G401.6 (cell line): ENCODE data around the gene FLT3.

Experiments
- FAIRE-seq: peaks from 2 replicates; lab custom pipeline; 2012; peaks lifted over from hg19 to GRCh38; lab: Jason Lieb, UNC

Gene FLT3

GRCh38 chr13:28001837-28002473 is 98.4 kb downstream of the FLT3 start:
- no peak for FAIRE-seq

GRCh38 chr13:28001049-28001448 is 99.3 kb downstream of the FLT3 start:
- no peak for FAIRE-seq

GRCh38 chr13:28000567-28000966 is 99.8 kb downstream of the FLT3 start:
- no peak for FAIRE-seq

- FAIRE-seq = no peak
These were observed 102.4 kb downstream of the FLT3 start for GRCh38 chr13:27997904-27998522.

- FAIRE-seq = no peak
These were observed 108.5 kb downstream of the FLT3 start for GRCh38 chr13:27991881-27992280.

- FAIRE-seq = no peak
These were observed 111.9 kb downstream of the FLT3 start, which contains the start of gene URAD for GRCh38 chr13:27988520-27988919. TSS of gene URAD (minus strand) at chr13:27988693. CDS start at chr13:27988637, 56 bp downstream.

GRCh38 chr13:27985600-27985999 is 114.8 kb downstream of the FLT3 start:
- FAIRE-seq = no peak

GRCh38 chr13:27982361-27982760 is 118.0 kb downstream of the FLT3 start:
- no peak for FAIRE-seq

GRCh38 chr13:27981006-27981708 is 119.2 kb downstream of the FLT3 start:
- FAIRE-seq = no peak

GRCh38 chr13:27980280-27980998 is 119.9 kb downstream of the FLT3 start:
- FAIRE-seq = no peak

GRCh38 chr13:27979765-27980279 is 120.6 kb downstream of the FLT3 start:
- no peak for FAIRE-seq

GRCh38 chr13:27979001-27979643 is 121.3 kb downstream of the FLT3 start:
- no peak for FAIRE-seq

- no peak for FAIRE-seq
These were observed 121.9 kb downstream of the FLT3 start for GRCh38 chr13:27978301-27978968.

GRCh38 chr13:27977476-27978300 is 122.7 kb downstream of the FLT3 start:
- no peak for FAIRE-seq

GRCh38 chr13:27976362-27977091 is 123.8 kb downstream of the FLT3 start:
- no peak for FAIRE-seq

- FAIRE-seq = no peak
These were observed 124.6 kb downstream of the FLT3 start for GRCh38 chr13:27975564-27976361.

GRCh38 chr13:27973961-27974662 is 126.3 kb downstream of the FLT3 start:
- no peak for FAIRE-seq

GRCh38 chr13:27973291-27973690 is 127.1 kb downstream of the FLT3 start:
- FAIRE-seq = no peak

GRCh38 chr13:27972478-27972820 is 127.9 kb downstream of the FLT3 start:
- FAIRE-seq = no peak
